Hindlimb muscle (tissue), 1 donor: ENCODE measurements around the gene DIPK1B. TPM values are rescaled to one million over a fixed set of nuclear protein-coding genes. Genes with fewer than 3 reads are reported as not detected.

ENCODE experiments used
- DNase-seq: peaks from one replicate; pipeline ENCODE4 v3.0.0-alpha.2; 2013
- polyA plus RNA-seq: library from polyadenylated mRNA; unstranded; fragments of 120-200 nt; gene quantifications from one replicate; pipeline ENCODE4 v1.2.1, GENCODE V29; 2013; ENCODE audit not compliant: insufficient read length

Gene DIPK1B
- polyA plus RNA-seq = 20.4 TPM

- no peak for DNase-seq
Measured at GRCh38 chr9:136711751-136712689, at the start of gene DIPK1B. Gene DIPK1B (plus strand): TSS chr9:136712572. CDS start chr9:136712666, 94 bp downstream.

DNA sequence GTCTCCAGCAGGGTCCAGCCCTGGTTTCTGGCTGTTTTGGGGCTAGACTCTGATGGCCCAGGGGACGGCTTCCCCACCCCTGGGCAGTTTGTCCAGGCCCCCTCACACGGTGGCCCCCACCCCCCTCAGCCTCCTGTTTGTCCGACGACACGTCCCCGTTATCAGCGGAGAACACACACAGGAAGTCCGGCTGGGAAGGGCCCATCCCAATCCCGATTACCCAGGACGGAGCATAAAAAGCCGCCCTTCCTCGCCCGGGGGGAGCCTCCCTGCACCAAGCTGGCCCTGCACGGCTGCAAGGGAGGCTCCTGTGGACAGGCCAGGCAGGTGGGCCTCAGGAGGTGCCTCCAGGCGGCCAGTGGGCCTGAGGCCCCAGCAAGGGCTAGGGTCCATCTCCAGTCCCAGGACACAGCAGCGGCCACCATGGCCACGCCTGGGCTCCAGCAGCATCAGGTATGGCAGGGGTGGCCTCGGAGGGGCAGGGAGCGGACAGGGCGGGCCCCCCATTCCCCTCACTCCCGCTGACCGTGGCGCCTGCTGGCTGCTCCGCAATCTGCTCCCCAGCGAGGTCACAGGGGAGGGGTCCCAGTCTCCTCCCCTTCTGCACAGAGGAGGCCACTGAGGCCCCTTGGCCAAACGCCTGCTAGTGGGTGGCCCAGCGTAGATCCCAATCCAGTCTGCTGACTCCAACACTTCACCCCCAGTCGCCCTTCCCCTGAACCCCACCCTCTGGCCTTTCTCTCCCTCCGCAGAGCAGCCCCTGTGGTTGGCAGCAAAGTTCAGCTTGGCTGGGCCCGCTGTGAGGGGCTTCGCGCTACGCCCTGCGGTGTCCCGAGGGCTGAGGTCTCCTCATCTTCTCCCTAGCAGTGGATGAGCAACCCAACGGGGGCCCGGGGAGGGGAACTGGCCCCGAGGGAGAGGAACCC is 49.5 kb upstream of the DIPK1B start, which contains the start of gene EGFL7:
Gene EGFL7 (plus strand): TSS at position 261 of the 926 bp plus-strand sequence. CDS start 5,367 bp downstream, outside the sequence.
- DNase-seq = no peak

GRCh38 chr9:136664000-136664915 is 48.1 kb upstream of the DIPK1B start:
- no peak for DNase-seq

- DNase-seq = no peak
Measured at GRCh38 chr9:136665111-136665703, 47.2 kb upstream of the DIPK1B start.

DNA sequence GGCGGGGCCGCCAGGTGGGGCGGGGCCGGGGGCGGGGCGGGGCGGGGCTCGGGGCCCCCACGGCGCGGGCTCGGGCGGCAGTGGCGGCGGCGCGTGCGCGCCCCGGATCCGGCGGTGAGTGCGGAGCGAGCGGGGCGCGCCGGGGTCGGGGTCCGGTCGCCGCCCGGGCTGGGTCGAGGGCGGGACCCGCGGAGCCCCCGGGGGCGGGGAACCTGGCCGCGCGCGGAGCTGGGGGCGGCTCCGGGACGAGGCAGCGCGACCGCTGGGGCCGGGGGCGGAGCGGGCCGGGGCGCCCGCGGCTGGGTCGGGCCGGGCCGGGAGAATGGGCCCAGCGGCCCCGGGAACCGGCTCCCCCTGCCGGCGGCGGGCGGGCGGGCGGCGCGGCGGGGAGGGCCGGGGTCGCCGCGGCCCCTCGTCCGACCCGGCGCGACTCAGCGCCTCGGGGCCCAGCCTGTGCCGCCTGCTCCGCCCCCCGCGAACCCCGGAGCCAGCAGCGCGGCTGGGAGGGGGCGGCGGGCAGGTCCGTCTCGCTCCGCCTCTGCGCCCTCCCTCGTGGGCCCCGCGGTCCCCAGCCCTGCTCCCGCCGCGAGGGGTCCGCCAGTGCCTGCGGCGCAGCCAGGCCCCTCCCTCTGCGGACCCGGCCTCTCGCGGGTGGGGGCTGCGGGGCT is 46.5 kb upstream of the DIPK1B start:
- no peak for DNase-seq

GRCh38 chr9:136666372-136667213 is 45.8 kb upstream of the DIPK1B start:
- DNase-seq = no peak

GRCh38 chr9:136667214-136667939 is 45.0 kb upstream of the DIPK1B start:
- no peak for DNase-seq

DNA sequence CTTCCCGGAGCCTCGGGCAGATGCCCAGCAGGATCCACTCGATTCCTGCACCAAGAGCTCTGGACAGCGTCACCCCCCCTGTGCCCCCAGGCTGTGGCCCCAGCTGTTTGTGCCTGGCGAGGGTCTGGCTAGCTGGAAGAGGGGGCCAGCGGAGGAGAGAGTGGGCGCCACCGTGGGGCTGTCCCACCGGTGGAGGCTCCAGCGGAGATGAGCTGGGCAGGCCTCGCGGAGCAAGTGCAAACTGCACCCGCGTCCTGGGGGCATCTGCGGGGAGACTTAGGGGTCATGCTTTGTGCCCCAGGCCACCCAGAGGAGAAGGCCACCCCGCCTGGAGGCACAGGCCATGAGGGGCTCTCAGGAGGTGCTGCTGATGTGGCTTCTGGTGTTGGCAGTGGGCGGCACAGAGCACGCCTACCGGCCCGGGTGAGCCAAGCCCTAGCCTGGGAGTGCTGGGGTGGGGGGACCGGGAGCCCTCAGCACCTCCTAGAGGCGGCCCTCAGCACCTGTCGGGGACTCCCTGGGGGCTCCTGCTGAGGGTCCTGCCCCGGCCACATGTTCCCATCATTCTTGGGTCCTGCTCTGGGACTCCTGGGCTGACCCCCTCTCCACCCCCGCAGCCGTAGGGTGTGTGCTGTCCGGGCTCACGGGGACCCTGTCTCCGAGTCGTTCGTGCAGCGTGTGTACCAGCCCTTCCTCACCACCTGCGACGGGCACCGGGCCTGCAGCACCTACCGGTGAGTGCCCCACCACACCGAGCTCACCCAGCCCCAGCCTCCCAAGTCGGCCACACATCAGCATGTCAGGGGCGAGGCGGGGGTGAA is 44.2 kb upstream of the DIPK1B start:
- DNase-seq = no peak

DNA sequence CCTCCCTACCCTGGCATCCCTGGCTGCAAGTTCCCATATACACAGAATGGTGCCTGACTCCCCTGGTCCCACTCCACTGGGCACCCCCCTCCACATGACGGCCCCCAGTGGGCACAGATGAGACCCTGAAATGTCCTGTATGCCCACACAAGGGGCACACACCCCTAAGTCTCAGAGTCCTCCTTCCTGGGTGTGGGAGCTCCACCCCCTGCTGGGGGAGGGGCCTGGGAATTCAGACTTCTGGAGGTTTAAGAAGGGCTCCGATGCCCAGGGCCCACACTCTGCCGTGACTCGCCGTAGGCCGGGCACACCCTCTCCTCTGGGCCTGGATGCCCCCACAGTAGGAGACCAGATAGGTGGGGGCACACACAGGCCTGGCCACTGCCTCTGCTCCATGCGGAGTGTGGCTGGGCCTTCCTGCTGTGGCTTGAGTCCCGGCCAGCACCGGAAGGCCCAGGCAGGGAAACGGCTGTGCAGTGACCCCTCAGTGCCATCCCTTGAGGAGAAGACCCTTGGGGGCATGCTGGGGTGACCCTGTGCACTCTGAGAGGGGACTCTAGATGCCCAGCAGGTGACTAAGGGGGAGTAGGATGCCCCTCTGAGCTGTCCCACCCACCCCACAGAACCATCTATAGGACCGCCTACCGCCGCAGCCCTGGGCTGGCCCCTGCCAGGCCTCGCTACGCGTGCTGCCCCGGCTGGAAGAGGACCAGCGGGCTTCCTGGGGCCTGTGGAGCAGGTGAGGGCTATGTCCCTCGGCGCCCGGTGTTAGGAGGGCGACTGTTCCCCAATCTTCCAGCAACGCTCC is 43.2 kb upstream of the DIPK1B start:
- DNase-seq = no peak

- no peak for DNase-seq
Measured at GRCh38 chr9:136669791-136670464, 42.4 kb upstream of the DIPK1B start.

DNA sequence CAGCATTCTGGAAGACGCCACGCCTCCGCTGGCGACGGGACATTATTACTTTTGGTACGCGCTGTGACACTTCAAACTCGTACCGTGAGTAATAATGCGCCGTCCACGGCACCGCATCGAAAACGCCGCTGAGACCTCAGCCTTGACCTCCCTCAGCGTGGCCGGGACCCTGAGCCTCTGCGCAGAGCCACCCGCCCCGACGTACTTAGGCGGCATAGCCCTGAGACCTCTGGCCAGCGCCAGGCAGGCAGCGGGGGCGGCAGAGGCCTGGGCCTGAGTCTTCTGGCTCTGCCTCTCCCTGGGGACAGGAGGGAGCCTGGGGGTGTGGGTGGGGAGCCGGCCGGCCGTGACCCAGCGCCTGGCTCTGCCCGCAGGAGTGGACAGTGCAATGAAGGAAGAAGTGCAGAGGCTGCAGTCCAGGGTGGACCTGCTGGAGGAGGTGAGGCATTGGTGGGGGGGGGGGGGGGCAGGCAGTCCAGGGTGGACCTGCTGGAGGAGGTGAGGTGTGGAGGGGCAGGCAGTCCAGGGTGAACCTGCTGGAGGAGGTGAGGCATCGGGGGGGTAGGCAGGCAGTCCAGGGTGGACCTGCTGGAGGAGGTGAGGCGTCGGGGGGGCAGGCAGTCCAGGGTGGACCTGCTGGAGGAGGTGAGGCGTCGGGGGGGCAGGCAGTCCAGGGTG is 41.7 kb upstream of the DIPK1B start:
- DNase-seq = no peak

DNA sequence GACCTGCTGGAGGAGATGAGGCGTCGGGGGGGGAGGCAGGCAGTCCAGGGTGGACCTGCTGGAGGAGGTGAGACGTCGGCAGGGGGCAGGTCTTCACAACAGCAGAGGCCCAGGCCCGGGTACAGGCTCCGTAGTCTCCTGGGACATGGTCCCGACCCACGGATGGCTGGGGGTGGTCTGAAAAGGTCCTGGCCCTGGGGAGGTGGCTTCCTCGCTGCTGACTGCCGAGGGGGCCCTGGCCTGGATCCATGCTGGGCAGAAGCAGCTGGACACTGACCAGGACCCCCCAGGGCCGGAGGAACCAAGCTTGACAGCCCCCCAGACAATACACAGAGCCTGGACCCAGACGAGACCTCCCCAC is 41.1 kb upstream of the DIPK1B start:
- no peak for DNase-seq

GRCh38 chr9:136671646-136672430 is 40.5 kb upstream of the DIPK1B start:
- no peak for DNase-seq

- no peak for DNase-seq
Measured at GRCh38 chr9:136672431-136673087, 39.8 kb upstream of the DIPK1B start.
